Endothelial cell (in vitro differentiated cells): ENCODE results near the gene ATXN7. TPM values are rescaled to one million over a fixed set of nuclear protein-coding genes. Genes with fewer than 3 reads are reported as not detected.

ENCODE experiments used
- DNase-seq: peaks from one replicate; pipeline ENCODE4 v3.0.0; 2021; ENCODE audit warnings: low spot score
- H3K27ac Mint-ChIP-seq: one replicate; pipeline ENCODE4 v1.8.0; 2021; ENCODE audit warnings: mixed read lengths, inconsistent platforms; ENCODE audit not compliant: unreplicated experiment
- H3K27me3 Mint-ChIP-seq: one replicate; pipeline ENCODE4 v1.8.0; 2021; ENCODE audit warnings: mild to moderate bottlenecking, moderate library complexity, mixed read lengths, inconsistent platforms; ENCODE audit not compliant: unreplicated experiment
- H3K36me3 Mint-ChIP-seq: one replicate; pipeline ENCODE4 v1.8.0; 2021; ENCODE audit warnings: mild to moderate bottlenecking, low read depth, mixed read lengths, inconsistent platforms; ENCODE audit not compliant: unreplicated experiment
- H3K4me1 Mint-ChIP-seq: one replicate; pipeline ENCODE4 v1.8.0; 2021; ENCODE audit warnings: mild to moderate bottlenecking, mixed read lengths, inconsistent platforms; ENCODE audit not compliant: unreplicated experiment
- H3K4me3 Mint-ChIP-seq: one replicate; pipeline ENCODE4 v1.8.0; 2021; ENCODE audit warnings: mild to moderate bottlenecking, mixed read lengths, inconsistent platforms; ENCODE audit not compliant: unreplicated experiment
- H3K9me3 Mint-ChIP-seq: one replicate; pipeline ENCODE4 v1.8.0; 2021; ENCODE audit warnings: mixed read lengths, inconsistent platforms; ENCODE audit not compliant: unreplicated experiment
- CTCF ChIP-seq: fragments of 200-600 bp; sonication (generic); IDR thresholded peaks from one replicate; pipeline ENCODE4 v1.5.0; 2021; ENCODE audit warnings: antibody characterized with exemption; ENCODE audit not compliant: unreplicated experiment
- total RNA-seq: library from RNA; stranded (reverse); fragmentation: NEBNext Ultra II Directional; extraction: Animal tissue kit (Norgen Biotek cat#: 25700); gene quantifications from one replicate; pipeline ENCODE4 v1.2.1, GENCODE V29; 2021; ENCODE audit not compliant: unreplicated experiment

ATXN7 gene
- total RNA-seq, 1 donor from 2014 or later = 21.0 TPM

GRCh38 chr3:64000453-64001055 is 136.9 kb downstream of the ATXN7 start:
- no peak overlapping the region for H3K27ac Mint-ChIP-seq
- no peaks in the 10 kb centered on the region for H3K9me3 Mint-ChIP-seq
- no peak overlapping the region for H3K4me3 Mint-ChIP-seq

GRCh38 chr3:64002233-64002632 is 138.6 kb downstream of the ATXN7 start:
- Mint-ChIP-seq H3K4me1 (peaks cover 2% of the 10 kb centered on the region), H3K27me3 (no peaks in the 10 kb centered on the region), H3K9me3 (no peaks in the 10 kb centered on the region), H3K36me3 (peaks cover 3% of the 10 kb centered on the region), H3K27ac (no peak overlapping the region), H3K4me3 (no peak overlapping the region)
- no peak for DNase-seq
- no peak for TF ChIP-seq CTCF

More at GRCh38 chr3:64000453-64001055, 136.9 kb downstream of the ATXN7 start:
- no peak for TF ChIP-seq CTCF
- peaks cover 16% of the 10 kb centered on the region for H3K36me3 Mint-ChIP-seq
- peaks cover 15% of the 10 kb centered on the region for H3K4me1 Mint-ChIP-seq
- DNase-seq = no peak
- peaks cover 2% of the 10 kb centered on the region for H3K27me3 Mint-ChIP-seq

- Mint-ChIP-seq H3K27ac (no peak overlapping the region), H3K4me3 (no peak overlapping the region), H3K27me3 (no peaks in the 10 kb centered on the region), H3K9me3 (no peaks in the 10 kb centered on the region), H3K4me1 (no peaks in the 10 kb centered on the region), H3K36me3 (peaks cover 3% of the 10 kb centered on the region)
- TF ChIP-seq CTCF = no peak
- no peak for DNase-seq
Observed at GRCh38 chr3:64003589-64003988, 139.9 kb downstream of the ATXN7 start.

- no peak for TF ChIP-seq CTCF
- Mint-ChIP-seq H3K27me3 (no peaks in the 10 kb centered on the region), H3K4me3 (no peak overlapping the region), H3K9me3 (no peaks in the 10 kb centered on the region), H3K36me3 (peaks cover 24% of the 10 kb centered on the region), H3K4me1 (no peaks in the 10 kb centered on the region), H3K27ac (no peak overlapping the region)
- no peak for DNase-seq
Observed at GRCh38 chr3:64008017-64008416, 144.3 kb downstream of the ATXN7 start.

GRCh38 chr3:64008487-64009351 is 145.1 kb downstream of the ATXN7 start:
- no peaks in the 10 kb centered on the region for H3K27me3 Mint-ChIP-seq
- H3K4me1 Mint-ChIP-seq = no peaks in the 10 kb centered on the region
- no peak for DNase-seq
- no peak for TF ChIP-seq CTCF
- H3K27ac Mint-ChIP-seq = no peak overlapping the region
- no peaks in the 10 kb centered on the region for H3K9me3 Mint-ChIP-seq
- peaks cover 26% of the 10 kb centered on the region for H3K36me3 Mint-ChIP-seq
- no peak overlapping the region for H3K4me3 Mint-ChIP-seq
